Measurements from ENCODE around the gene GNPNAT1.
A peak's percentile ranks its signal among the peaks of the same experiment; 100 is the strongest.

The GNPNAT1 gene

DNA sequence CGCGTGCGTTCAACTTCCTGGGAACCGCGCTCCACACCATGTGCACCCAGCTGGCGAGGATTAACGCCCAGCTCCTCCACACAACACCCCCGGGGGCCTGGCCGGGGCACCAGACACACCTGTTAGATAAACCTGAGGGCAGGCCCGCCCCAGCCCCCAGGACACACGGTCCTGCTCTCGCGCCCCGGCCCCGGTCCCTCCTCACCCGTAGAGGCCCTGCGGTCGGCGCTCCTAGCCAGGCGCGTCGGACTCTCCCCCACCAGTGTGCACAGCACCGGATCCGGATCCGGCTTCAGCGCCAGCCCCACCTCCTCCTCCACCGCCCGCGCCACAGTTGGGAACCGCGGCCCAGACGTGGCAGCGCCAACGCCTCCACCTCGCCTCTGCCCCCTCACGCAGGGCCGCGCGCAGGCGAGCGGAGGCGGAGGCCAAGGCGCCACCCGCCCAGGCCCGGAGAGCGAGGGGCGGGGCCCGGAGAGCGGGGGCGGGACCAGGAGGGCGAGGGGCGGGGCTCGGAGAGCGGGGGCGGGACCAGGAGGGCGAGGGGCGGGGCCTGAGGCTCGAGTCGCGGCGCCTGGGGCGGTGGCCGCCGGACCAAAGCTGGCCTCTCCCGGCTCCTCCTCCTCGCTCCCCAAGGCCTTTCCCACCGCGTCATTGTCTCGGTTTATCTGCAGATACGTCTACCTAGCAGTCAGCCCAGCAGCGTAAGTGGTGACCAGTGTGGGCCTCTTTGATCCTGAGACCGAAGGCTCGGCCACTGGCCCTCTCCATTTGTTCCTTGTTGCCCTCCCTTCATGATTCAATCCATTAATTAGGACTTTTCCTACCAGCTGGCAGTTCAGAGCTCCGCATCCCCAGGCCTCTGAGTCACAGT is at the start of gene GNPNAT1:
Gene GNPNAT1 (minus strand): TSS at position 385 of the 874 bp plus-strand sequence. CDS start 6,957 bp downstream, outside the sequence.
- peak; percentile 86 to 88 for DNase-seq

DNA sequence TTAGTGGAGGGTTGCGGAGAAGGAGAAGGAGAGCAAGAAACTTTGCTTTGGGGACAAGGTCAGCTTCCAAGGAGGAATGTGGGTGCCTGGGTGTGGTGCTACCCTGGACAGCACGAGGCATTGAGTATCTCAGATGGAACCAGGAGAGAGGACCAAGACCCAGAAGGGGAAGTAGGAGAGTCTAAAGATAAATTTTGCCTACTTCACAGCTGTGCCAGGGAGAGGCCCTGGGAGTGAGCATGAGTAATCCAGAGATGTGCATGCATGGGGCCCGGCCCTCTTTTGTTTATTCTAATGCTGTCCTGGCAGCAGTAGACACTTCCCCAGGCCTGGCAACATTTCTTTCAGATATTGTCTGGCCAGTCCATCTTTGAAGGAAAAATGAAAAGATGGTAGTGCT is 49.5 kb upstream of the GNPNAT1 start:
- no peak for DNase-seq

DNA sequence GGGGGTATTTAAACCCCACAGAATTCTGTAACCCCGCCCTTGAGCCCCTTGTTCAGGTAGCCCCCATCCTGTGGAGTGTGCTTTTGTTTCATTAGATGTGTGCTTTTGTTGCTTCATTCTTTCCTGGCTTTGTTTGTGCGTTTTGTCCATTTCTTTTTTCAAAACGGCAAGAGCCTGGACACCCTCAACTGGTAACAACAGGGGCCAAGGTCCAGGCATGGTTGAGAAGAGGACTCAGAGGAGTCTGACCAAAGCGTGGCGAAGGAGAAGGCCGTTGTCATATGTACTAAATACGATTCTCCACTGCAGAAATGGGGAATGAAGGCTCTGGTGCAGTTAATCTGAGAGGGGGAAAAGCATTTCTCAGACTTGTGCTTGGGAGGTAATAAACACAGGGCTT is 46.0 kb upstream of the GNPNAT1 start:
- no peak for DNase-seq

DNA sequence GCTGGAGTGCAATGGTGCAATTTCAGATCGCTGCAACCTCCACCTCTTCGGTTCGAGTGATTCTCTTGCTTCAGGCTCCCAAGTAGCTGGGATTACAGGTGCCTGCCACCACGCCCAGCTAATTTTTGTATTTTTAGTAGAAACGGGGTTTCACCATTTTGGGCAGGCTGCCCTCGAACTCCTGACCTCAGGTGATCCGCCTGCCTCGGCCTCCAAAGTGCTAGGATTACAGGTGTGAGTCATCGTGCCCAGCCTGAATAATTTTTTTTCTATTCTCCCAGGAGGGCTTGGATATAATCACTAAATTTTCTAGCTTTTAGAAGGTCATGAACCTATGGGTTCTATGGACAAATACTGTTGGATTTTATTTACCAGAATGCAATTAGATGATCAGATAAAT is 44.7 kb upstream of the GNPNAT1 start:
- DNase-seq, result no peak

DNA sequence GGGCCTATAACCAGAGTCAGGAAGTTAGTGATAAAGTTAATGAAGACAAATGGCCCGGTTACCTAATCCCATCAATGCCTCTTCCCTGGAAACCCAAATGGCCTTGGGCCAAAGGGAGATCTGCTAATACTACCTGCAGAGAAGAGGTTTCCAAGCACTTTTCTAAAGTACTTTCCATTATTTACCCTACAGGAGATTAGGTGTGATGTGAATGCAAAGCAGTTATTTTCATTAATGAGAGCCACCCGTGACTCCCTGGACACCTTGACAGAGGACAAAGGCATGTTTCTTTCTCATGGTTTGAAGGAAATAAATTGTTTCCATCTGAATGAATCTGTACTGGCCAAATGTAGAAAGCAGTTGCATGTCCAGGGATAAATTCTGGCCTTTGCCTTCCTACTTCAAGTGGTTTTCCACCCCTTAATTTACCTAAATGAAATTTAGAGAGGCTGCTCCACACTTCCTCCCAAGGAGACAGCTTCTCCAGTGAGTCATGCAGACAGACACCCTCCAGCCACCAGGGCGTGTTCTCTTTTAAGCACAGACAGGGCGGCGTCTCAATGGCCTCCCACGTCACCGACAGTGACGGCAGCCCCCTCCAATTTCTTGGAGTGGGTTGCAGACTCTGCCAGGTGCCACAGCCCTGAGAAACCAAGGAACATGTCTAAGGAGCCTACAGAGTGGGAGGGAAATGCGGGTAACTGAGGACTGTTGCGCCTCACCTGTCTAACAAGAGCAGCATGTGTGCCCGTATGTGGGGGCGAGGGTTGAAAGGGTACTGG is 43.9 kb upstream of the GNPNAT1 start:
- no peak for DNase-seq

DNA sequence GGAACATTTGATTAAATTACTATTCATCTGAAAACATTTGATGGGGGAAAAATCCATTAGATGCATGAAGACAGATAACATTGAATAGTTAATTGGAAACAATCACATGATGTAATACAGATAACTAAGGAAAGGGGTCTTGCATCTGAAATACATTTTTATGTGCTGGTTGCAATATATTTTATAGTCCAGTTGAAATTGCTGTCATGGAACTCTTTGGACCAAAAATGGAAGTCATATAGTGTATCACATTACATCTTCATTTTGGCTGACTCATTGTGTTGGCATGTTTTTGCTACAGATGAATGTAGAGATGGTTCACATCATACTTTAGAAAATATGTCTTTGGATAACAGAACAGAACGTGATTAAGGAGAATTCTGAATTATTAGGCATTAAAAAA is 43.0 kb upstream of the GNPNAT1 start:
- no peak for DNase-seq

DNA sequence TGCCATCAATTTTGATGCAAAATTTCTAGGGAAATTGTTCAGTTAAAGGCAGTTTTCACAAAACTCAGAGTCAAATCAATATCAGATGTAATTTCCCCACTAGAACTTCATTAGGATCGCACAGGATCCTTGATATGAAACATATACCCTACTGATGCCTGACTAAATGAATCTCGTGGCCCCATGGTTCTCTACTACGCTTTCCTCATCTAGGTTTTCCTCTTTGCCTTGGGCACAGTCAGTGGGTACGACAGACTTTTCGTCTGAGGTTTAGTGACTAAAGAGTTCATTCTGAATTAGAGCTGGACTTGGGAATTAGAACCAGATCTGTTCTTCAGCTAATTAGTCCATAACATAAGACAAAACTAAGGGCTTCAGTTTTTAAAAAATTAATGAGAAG is 42.5 kb upstream of the GNPNAT1 start:
- DNase-seq, result no peak

DNA sequence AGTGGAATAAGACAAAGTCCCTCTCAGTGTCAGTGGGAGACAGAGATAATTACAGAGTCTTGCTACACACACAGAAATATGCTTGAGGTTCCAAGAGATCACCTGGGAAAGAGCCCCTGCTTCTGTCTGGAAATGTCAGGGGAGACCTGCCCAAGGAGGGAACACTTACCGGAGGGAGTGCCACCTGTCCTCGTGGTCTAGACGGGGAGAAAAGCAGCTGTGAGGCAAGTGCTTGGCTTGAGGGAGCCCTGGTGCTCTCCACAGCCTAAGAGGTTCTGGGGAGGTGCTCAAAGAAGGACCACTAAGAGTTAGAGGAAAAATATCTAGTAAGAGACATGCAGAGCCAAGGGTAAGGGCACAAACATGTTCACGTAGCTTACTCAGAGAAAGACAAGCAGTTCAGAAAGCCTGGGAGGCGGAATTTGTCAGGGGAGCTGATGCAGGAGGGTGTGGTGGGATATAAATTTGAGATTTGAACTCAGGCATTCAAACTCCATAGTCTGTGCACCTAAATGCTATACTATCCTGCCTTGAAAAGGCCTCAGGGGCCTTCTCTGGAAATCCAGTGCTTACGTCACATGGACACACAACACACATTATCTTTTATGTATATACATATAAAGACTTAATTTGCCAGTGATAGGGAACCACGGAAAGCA is 38.2 kb upstream of the GNPNAT1 start:
- DNase-seq, result no peak

DNA sequence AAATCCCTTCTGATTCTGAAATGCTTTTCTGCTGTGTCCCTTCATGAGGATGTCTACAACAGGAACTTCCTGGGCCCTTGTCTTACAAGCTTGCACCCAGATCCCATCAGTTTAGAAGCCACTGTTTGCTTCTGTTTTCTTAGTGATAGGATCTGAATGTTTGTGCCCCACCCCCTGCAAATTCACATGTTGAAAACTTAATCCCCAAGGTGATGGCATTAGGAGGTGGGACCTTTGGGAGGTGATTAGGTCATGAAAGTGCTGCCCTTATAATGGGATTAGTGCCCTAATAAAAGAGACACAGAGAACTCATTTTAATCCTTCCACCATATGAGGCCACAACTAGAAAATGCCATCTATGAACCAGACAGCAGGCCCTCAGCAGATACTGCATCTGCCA is 36.0 kb upstream of the GNPNAT1 start:
- no peak for DNase-seq

DNA sequence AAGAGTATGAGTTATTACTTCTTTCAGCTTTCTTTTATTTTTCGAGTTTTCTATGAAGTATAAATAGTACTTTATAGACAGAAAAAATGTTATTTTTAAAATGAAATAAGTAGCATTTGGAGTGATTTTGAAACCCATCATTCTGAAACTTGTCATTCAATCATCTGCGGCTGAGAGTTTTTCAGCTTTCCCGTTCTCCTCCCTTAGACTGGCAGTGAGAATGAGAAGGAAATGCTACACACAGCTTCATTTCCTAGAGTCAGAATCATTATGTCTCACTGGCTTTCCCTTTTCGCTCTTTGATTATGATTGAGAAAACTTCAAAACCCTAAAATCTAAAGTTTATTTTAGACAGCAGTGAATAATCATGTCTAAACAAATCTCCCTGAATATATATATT is 33.7 kb upstream of the GNPNAT1 start:
- DNase-seq, result no peak

DNA sequence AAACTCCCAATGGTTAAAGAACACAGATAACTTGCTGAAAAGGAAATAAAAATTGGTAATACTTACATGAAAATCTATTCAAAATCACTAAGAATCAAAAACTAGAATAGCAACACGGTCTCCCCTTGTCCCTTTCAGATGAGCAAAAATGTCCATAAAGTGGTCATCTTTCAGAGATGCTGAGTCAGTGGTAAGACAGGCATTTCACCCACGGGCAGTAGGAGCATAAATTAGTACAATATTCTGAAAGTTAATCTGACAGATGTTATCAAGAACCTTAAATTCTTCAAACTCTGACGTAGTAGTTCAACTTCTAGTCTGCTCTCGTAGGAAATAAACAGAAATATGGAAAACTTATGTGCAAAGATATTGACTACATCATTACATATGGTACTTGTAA is 33.1 kb upstream of the GNPNAT1 start:
- no peak for DNase-seq

DNA sequence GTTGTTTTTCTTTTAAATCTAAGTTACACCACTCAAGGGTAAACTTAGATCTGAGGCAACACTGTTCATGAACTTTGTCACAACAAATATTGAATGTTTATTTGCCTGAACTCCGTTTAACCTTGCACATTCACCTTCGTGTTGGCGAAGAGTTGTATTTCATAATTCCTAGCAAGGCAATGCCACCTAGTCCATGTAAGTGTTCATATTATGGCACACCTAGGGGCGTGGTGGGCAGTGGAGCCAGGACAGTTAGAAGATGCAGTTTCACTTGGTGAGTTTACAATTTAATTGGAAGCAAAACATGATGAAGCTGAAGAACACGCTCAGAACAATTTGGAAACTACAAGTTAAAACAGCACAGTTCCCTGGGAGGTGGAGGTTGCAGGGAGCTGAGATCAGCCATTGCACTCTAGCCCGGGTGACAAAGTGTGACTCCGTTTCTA is 30.4 kb upstream of the GNPNAT1 start:
- DNase-seq, result no peak

DNA sequence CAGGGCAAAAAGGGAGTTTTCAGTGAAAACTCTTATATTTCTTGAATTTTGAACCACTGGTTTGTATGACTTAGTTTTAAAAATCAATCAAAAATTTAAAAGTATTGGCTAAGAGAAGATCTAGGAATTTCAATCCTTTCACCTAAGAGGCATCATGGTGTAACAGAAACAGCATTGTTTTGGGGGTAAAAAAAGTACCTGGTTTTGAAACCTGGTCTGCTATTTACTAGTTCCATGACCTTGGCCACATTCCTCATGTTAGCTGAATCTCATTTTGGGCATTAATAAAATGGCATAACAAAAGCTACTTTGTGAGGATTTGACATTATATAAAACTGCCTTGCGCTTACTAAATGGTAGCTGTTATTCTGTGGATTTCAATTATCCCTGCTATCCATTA is 16.7 kb upstream of the GNPNAT1 start:
- no peak for DNase-seq

DNA sequence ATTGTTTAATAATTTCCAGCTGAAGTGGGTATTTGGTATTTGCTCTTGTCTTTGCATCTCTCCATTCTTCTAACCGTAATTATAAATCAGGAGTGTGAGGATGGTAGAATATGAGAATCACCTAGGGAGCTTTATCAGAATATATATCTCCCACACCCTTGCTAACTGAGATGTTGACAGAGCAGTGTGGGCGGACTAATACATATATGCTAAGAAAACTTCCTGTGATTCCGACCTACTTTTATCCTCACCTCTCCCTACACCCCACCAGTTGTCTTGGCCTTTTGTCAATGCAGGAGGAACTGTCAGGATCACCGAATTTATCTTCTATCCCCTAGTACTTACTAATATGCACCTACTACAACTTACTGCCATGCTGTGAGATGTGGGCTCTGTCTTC is 14.7 kb upstream of the GNPNAT1 start:
- no peak for DNase-seq

DNA sequence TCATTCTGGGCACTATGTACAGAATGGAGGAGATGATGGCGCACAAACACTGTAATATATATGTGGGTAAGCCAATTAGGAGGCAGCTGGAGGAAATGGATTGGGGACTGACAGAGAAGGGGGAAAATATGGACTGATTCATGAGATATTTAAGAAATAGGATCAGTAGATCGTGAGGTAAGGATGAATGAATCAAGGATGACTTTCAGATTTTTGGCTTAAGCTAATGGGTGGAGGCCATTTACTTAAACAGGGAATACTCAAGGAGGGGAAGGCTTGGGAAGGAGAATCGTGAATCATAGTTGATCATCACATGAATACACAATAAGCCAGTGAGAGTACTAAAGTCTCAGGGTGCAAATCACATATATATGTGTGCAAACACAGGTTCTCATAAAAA is 11.2 kb upstream of the GNPNAT1 start:
- no peak for DNase-seq

DNA sequence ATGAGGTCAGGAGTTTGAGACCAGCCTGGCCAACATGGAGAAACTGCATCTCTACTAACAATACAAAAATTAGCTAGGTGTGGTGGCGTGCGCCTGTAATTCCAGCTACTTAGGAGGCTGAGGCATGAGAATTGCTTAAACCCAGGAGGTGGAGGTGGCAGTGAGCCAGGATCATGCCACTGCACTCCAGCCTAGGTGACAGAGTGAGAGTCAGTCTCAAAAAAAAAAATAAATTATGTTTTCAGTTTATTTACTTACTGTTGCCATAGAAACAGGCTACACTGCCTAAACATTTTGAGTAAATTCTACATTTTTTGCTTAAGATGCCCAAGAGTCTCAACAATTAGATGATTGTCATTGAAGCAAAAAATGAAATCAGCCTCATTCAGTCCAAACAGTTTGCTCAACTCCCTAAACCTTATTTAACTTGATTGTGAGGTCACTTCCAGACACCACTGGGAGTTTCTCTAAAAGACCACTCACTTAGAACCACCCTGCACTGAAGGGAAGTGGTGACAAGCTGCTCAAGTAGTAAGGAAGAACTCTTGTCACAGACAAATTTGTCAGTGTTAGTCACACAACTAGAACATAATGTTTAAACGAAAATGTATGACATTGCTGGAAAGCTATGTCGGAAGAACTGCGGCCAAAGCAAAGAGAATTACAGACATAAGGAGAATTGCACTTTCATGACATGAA is 9.8 kb upstream of the GNPNAT1 start:
- no peak for DNase-seq

DNA sequence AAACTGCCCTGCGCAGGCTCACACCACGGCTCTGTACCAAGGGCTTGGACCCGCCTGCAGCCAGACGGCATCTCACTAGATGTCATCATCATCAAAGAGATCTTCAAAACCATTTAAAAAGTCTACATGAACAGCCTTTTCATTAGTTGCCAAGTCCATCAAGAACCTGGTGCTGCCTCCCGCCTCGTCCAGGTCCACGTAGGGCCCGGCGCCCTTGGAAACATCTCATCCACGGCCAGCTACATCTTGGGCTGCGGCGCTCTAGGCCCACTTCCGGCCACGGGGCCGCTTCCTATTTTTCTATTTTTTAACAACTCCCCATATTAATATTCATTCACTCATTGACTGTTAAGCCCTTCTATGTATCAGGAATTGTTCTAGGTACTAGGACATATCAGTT is 7.4 kb upstream of the GNPNAT1 start:
- no peak for DNase-seq

DNA sequence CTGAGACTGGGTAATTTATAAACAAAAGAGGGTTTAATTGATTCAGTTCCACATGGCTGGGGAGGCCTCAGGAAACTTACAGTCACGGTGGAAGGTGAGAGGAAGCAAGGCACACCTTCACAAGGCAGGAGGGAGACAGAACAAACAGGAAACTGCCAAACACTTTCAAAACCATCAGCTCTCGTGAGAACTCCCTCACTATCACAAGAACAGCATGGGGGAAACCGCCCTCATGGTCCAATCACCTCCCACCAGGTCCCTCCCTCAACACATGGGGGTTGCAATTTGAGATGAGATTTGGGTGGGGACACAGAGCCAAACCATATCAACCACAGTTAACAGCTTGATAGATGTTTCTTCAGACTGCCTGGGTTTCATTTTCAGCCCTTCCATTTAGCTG is 6.2 kb upstream of the GNPNAT1 start:
- DNase-seq, result no peak

DNA sequence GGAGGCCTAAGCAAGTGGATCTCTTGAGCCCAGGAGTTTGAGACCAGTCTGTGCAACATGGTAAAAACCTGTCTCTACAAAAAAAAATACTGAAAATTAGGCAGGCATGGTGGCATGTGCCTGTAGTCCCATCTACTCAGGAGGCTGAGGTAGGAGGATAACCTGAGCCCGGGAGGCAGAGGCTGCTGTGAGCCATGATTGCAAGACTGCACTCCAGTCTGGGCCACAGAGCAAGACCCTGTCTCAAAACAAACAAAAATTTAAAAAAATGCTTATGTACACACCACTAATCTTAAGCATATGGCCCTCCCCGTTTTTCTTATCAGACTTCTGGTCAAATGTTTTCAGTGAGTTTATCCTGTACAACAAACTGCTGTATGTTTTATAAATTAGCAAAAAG is 1.7 kb upstream of the GNPNAT1 start:
- no peak for DNase-seq

DNA sequence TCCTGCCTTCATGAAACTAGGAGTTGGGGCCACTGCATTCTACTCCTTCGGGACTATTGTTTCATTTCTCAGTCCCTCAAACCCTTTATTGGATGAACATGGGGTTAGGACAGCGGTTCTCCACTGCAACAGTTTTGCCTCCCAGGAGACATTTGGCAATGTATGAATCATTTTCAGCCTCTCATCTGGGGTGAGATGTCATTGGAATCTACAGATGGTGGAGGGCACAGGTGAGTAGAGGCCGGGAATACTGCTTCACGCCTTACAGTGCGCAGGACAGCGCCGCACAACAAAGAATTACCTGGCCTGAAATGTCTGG is 649 bp upstream of the GNPNAT1 start:
- DNase-seq, result no peak

DNA sequence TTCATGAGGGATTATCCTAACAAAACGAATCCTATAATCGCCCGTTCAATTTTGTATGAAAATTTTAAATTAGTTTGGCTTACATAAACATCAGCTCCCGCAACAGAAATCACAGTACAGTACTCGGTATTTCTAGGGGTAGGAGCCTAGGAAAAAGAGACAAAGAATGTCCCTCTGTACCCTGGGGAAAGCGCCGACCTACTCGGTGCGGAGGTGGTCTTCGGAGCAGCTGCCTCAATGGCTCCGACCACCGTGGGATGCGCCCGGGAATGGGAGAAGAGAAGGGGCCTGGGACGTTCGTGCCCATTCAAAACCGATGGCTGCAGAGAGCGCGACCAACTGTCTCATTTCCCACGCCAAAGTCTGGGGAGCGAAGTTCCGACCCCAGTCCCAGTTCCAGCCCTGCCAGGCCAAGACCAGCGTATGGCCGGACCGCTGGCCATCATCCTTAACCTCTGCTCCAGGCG is 618 bp downstream of the GNPNAT1 start:
- peak in 1 of 2 experiments; percentile 1 for DNase-seq

DNA sequence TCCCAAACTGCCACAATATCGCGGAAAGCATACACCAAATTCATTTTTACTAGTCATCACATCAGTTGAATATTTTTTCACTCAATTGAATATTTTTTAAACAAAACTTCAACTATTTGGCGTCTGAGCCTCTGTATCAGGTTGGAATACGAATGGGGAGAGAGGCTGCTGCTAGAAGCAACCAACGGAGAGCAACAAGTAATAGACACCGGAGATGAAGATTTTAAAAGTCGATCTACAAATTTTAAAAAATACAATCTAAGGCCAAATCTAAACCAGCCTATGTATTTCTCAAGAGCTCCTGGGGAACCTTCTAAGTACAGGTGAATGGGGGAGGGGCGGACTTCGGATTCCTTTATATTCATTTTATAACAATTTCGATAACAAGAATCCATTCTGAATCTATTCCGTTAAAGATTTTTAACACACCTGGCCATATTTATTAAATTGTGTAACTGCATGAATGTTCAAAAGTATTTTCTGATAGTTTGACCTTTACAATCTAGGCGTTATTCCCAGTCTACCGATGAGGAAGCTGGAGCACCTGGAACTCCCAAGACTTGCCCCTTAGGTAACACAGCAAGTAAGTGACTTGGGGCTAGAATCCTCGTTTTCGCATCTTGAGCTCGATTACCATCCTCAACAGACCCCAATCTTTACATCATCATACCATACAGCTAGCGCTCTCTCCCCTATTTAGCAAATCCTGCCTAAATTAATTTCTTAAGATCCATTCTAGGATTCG is 1.2 kb downstream of the GNPNAT1 start:
- DNase-seq, result no peak
